Endothelial cell (in vitro differentiated cells): ENCODE results near the gene OR4F3. TPM values are rescaled to one million over a fixed set of nuclear protein-coding genes. Genes with fewer than 3 reads are reported as not detected.
"Not testable (repeated sequence)": the region's sequence is repeated elsewhere in the genome, so short reads cannot be mapped to it uniquely, and the experiment has no call there.

Experiments
- DNase-seq: peaks from one replicate; pipeline ENCODE4 v3.0.0; 2021; ENCODE audit warnings: low spot score
- H3K27ac Mint-ChIP-seq: one replicate; pipeline ENCODE4 v1.8.0; 2021; ENCODE audit warnings: mixed read lengths, inconsistent platforms; ENCODE audit not compliant: unreplicated experiment
- H3K27me3 Mint-ChIP-seq: one replicate; pipeline ENCODE4 v1.8.0; 2021; ENCODE audit warnings: mild to moderate bottlenecking, moderate library complexity, mixed read lengths, inconsistent platforms; ENCODE audit not compliant: unreplicated experiment
- H3K36me3 Mint-ChIP-seq: one replicate; pipeline ENCODE4 v1.8.0; 2021; ENCODE audit warnings: mild to moderate bottlenecking, low read depth, mixed read lengths, inconsistent platforms; ENCODE audit not compliant: unreplicated experiment
- H3K4me1 Mint-ChIP-seq: one replicate; pipeline ENCODE4 v1.8.0; 2021; ENCODE audit warnings: mild to moderate bottlenecking, mixed read lengths, inconsistent platforms; ENCODE audit not compliant: unreplicated experiment
- H3K4me3 Mint-ChIP-seq: one replicate; pipeline ENCODE4 v1.8.0; 2021; ENCODE audit warnings: mild to moderate bottlenecking, mixed read lengths, inconsistent platforms; ENCODE audit not compliant: unreplicated experiment
- H3K9me3 Mint-ChIP-seq: one replicate; pipeline ENCODE4 v1.8.0; 2021; ENCODE audit warnings: mixed read lengths, inconsistent platforms; ENCODE audit not compliant: unreplicated experiment
- long read RNA-seq: library from polyadenylated mRNA; unstranded; transcript quantifications from one replicate; pipeline ENCODE4 v2.0.0, GENCODE V29; 2020; ENCODE audit not compliant: unreplicated experiment
- total RNA-seq: library from RNA; stranded (reverse); fragmentation: NEBNext Ultra II Directional; extraction: Animal tissue kit (Norgen Biotek cat#: 25700); gene quantifications from one replicate; pipeline ENCODE4 v1.2.1, GENCODE V29; 2021; ENCODE audit not compliant: unreplicated experiment

OR4F3 gene
- not detected for total RNA-seq
- long read RNA-seq = 0 reads

GRCh38 chr5:181366968-181367367 is at the start of gene OR4F3:
Gene OR4F3, plus strand, starts transcription at chr5:181367268.
- H3K27ac Mint-ChIP-seq, H3K27me3 Mint-ChIP-seq, H3K4me3 Mint-ChIP-seq, H3K36me3 Mint-ChIP-seq, DNase-seq, H3K9me3 Mint-ChIP-seq, H3K4me1 Mint-ChIP-seq: not testable (repeated sequence)

Other genes starting within 250 kb of the OR4F3 start
- not detected for gene OR2V1, start 236.1 kb upstream of the OR4F3 start, total RNA-seq
- gene OR2V2, start 219.7 kb upstream of the OR4F3 start, total RNA-seq = not detected
- not detected for gene TRIM7, start 162.1 kb upstream of the OR4F3 start, total RNA-seq
- gene TRIM41, start 144.0 kb upstream of the OR4F3 start, total RNA-seq = 21.8 TPM
- 2,232 TPM for gene RACK1, start 123.4 kb upstream of the OR4F3 start, total RNA-seq
- gene TRIM52, start 106.1 kb upstream of the OR4F3 start, total RNA-seq = 10.4 TPM